Thymus (tissue), 11 donors: ENCODE measurements around the gene SNCB. TPM values are rescaled to one million over a fixed set of nuclear protein-coding genes. Genes with fewer than 3 reads are reported as not detected.

Experiments used
- DNase-seq, 9 donors: peaks; one replicate each; pipeline ENCODE4 v3.0.0-alpha.2; 2013; ENCODE audit warnings: low spot score in 9 of 9, low read depth in 6 of 9, missing footprints in 1 of 9
- H3K27ac ChIP-seq, 2 donors: one replicate each; pipeline ENCODE4 v1.5.1; 2013; ENCODE audit warnings: control low read depth in 1 of 2, low read depth in 1 of 2, low read length in 1 of 2, mild to moderate bottlenecking in 1 of 2, moderate library complexity in 1 of 2
- H3K27me3 ChIP-seq, 2 donors: one replicate each; pipeline ENCODE4 v1.5.1; 2013; ENCODE audit warnings: low read length in 1 of 2; ENCODE audit not compliant: control insufficient read depth in 2 of 2, insufficient read depth in 1 of 2
- H3K36me3 ChIP-seq, 2 donors: one replicate each; pipeline ENCODE4 v1.5.1; 2013; ENCODE audit warnings: low read length in 1 of 2, mild to moderate bottlenecking in 1 of 2, moderate library complexity in 1 of 2; ENCODE audit not compliant: control insufficient read depth in 2 of 2, insufficient read depth in 2 of 2
- H3K4me1 ChIP-seq, 2 donors: one replicate each; pipeline ENCODE4 v1.5.1; 2013; ENCODE audit warnings: low read length in 2 of 2; ENCODE audit not compliant: control insufficient read depth in 2 of 2, insufficient read depth in 2 of 2
- H3K4me3 ChIP-seq, 2 donors: one replicate each; pipeline ENCODE4 v1.5.1; 2013; ENCODE audit warnings: low read length in 2 of 2, control low read depth in 1 of 2, mild to moderate bottlenecking in 1 of 2
- H3K9me3 ChIP-seq, 2 donors: one replicate each; pipeline ENCODE4 v1.5.1; 2013; ENCODE audit warnings: low read length in 1 of 2, mild to moderate bottlenecking in 1 of 2; ENCODE audit not compliant: control insufficient read depth in 2 of 2, insufficient read depth in 1 of 2
- WGBS: extraction: QIAGEN DNeasy Blood & Tissue Kit; methylation state at CpG from one replicate; pipeline ENCODE4 v1.1.7; 2013; 5-methylcytosine and 5-hydroxymethylcytosine counted together
- polyA plus RNA-seq: library from polyadenylated mRNA; stranded (reverse); fragments of 200-250 nt; gene quantifications from one replicate; pipeline ENCODE4 v1.2.3, GENCODE V29; 2013
- total RNA-seq: library from RNA; stranded (reverse); fragments of 120-200 nt; gene quantifications from one replicate; pipeline ENCODE4 v1.2.4, GENCODE V29; 2013
- donor health status: healthy.

The SNCB gene
- total and polyA plus RNA-seq, 2 donors = 0.05 to 0.21 TPM

DNA sequence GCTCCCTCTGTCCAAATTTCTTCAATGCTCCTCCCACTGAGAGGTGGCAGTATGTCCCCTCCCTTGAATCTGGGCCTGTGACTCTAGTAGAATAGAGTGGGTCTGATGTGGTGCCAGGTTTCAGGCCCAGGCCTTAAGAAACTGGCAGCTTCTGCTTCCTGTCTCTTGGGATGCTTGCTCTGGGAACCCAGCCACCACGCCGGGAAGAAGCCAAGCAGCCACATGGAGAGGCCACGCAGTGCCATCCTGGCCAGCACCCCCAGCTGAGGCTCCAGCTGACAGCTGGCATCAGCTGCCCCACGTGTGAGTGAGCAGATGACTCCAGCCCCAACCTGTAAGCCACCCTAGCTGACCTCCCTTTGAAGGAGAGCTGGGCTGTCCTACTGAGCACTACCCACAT, 9.6 kb upstream of the SNCB start:
- DNase-seq = no peak
- Histone ChIP-seq H3K27me3 (peaks cover 0 to 37% of the 10 kb centered on the region in 2 donors), H3K4me3 (no peak overlapping the region), H3K36me3 (no peaks in the 10 kb centered on the region), H3K9me3 (no peaks in the 10 kb centered on the region), H3K4me1 (no peaks in the 10 kb centered on the region), H3K27ac (no peak overlapping the region)
- 88% methylated on average over 4 of the region's 4 CpGs for WGBS

DNA sequence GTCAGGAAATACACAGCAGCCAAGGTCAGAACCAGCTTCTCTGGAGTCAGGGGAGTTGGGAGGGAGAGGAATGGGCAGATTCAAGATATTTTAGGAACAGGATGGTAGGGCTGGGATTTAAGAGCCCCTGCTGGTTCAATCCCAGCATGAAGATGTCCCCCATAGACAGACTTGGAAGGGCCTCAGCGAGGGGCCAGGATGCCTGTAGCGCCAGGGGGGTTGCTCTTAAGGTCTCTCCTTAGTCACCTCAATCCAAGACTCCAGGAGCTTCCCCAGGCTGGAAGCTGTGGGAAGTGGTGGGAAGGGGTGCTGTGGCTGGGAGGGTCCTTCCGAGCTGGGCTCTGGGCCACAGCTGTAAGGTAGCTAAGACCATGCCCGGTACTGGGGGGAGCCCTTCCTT, 8.9 kb upstream of the SNCB start:
- no peak overlapping the region for H3K27ac ChIP-seq
- H3K36me3 ChIP-seq = no peaks in the 10 kb centered on the region
- 64% methylated on average over 4 of the region's 4 CpGs for WGBS
- DNase-seq = no peak
- H3K9me3 ChIP-seq = no peaks in the 10 kb centered on the region
- peaks cover 2 to 40% of the 10 kb centered on the region in 2 donors for H3K27me3 ChIP-seq
- no peaks in the 10 kb centered on the region for H3K4me1 ChIP-seq
- no peak overlapping the region for H3K4me3 ChIP-seq

DNA sequence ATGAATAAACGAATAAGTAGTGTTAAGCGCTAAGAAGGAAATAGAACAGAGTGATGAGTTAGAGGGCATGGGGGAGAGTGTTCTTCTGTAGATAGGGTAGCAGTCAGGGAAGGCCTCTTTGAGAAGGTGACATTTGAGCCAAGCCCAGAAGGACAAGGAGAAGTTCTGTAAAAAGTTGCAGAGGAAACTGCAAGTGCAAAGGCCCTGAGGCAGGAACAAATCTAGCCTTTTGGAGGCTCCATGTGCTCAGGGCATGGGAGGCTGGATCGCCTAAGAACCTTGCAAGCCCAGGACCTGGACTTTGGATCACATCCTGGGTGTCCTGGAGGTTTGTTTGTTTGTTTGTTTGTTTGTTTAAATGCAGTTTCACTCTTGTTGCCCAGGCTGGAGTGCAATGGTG, 8.1 kb upstream of the SNCB start:
- Histone ChIP-seq H3K27me3 (peaks cover 2 to 46% of the 10 kb centered on the region in 2 donors), H3K9me3 (no peaks in the 10 kb centered on the region), H3K36me3 (no peaks in the 10 kb centered on the region), H3K4me1 (no peaks in the 10 kb centered on the region), H3K4me3 (no peak overlapping the region), H3K27ac (no peak overlapping the region)
- DNase-seq = no peak
- 93% methylated on average over 3 of the region's 3 CpGs for WGBS

DNA sequence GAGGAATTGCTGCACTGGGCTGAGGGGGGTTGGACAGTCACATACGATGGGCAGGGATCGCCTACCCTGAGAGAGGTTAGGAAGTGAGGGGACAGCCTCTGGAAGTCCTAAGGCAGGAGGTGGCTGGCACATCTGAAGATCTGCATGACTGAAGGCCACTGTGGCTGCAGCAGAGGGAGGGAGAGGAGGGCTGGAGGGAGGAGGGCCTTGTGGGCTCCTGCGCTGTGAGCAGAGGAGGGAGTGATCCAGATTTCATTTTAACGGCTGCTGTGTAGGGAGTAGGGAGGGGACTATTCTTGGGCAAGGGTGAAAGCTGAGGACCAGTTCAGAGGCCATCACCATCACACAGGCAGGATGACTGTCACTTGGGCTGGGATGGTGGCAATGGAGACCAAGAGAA, 7.2 kb upstream of the SNCB start:
- Histone ChIP-seq H3K4me1 (no peaks in the 10 kb centered on the region), H3K36me3 (no peaks in the 10 kb centered on the region), H3K27me3 (peaks cover 2 to 53% of the 10 kb centered on the region in 2 donors), H3K4me3 (no peak overlapping the region), H3K27ac (no peak overlapping the region), H3K9me3 (no peaks in the 10 kb centered on the region)
- no peak for DNase-seq
- WGBS = 76% methylated on average over 4 of the region's 4 CpGs

DNA sequence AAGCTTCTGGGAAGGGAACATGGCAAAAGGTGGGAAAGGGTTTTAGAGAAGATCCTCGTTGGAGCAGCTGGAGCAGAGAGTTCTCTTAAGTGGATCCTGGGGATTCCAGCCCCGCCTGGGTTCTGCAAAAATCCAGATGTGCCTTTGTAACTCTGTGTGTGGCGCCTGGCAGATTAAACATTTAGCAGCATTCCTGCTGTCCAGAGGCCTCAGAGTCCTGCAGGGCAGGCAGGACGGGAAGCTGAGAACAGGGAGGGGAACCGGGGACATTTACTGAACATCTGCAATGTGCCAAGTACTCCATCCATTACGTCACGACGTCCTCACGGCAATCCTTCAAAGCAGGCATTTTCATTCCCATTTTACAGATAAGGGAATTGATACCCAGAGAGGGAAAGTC, 6.1 kb upstream of the SNCB start:
- no peak for DNase-seq
- Histone ChIP-seq H3K4me1 (no peaks in the 10 kb centered on the region), H3K9me3 (no peaks in the 10 kb centered on the region), H3K27me3 (peaks cover 11 to 63% of the 10 kb centered on the region in 2 donors), H3K36me3 (no peaks in the 10 kb centered on the region), H3K4me3 (no peak overlapping the region), H3K27ac (no peak overlapping the region)
- WGBS = 79% methylated on average over 9 of the region's 9 CpGs

DNA sequence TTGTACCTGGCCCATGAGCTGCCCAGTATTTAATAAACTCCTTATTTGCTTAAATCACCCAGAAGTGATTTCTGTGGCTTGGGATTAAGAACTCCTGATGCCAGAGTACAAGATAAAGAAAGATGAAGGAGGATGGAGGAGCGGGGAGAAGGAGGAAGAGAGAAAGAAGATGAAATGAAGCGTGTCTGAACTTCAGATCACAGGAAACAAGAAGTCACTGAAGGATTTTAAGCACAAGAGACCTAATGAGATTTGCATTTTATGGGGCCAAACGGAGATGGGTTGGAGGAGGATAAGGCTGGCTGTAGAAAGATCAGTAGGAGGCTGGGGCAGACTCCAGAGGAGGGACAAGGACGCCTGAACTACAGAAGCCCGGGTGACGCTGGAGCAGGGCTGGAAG, 3.3 kb upstream of the SNCB start:
- Histone ChIP-seq H3K4me1 (peaks cover 0 to 4% of the 10 kb centered on the region in 2 donors), H3K27me3 (peaks cover 39 to 89% of the 10 kb centered on the region in 2 donors), H3K9me3 (peaks cover 0 to 6% of the 10 kb centered on the region in 2 donors), H3K36me3 (no peaks in the 10 kb centered on the region), H3K4me3 (no peak overlapping the region), H3K27ac (no peak overlapping the region)
- no peak for DNase-seq
- 22% methylated on average over 6 of the region's 6 CpGs for WGBS

DNA sequence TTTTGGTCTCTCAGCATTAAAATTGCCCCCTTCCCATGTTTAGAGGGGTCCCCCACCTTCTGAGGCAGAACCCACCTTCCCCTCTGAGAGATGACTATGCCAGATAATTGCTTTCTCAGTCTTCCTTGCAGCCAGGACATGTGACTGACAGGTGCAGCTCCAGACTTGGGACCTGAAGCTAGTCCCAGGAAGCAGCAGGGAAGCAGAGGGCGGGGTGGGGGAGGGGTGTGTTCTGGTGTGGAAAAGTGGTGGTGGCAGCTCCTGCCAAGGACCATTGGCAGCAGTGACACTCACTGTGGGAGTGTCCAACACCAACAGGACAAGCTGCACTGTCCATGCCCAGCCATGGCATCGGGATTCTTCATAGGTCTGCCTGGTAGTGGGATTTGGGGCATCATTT, 2.4 kb upstream of the SNCB start:
- Histone ChIP-seq H3K4me3 (no peak overlapping the region), H3K27me3 (peaks cover 41 to 91% of the 10 kb centered on the region in 2 donors), H3K36me3 (no peaks in the 10 kb centered on the region), H3K4me1 (peaks cover 0 to 4% of the 10 kb centered on the region in 2 donors), H3K9me3 (peaks cover 0 to 6% of the 10 kb centered on the region in 2 donors), H3K27ac (no peak overlapping the region)
- no peak for DNase-seq
- 86% methylated on average over 2 of the region's 2 CpGs for WGBS

DNA sequence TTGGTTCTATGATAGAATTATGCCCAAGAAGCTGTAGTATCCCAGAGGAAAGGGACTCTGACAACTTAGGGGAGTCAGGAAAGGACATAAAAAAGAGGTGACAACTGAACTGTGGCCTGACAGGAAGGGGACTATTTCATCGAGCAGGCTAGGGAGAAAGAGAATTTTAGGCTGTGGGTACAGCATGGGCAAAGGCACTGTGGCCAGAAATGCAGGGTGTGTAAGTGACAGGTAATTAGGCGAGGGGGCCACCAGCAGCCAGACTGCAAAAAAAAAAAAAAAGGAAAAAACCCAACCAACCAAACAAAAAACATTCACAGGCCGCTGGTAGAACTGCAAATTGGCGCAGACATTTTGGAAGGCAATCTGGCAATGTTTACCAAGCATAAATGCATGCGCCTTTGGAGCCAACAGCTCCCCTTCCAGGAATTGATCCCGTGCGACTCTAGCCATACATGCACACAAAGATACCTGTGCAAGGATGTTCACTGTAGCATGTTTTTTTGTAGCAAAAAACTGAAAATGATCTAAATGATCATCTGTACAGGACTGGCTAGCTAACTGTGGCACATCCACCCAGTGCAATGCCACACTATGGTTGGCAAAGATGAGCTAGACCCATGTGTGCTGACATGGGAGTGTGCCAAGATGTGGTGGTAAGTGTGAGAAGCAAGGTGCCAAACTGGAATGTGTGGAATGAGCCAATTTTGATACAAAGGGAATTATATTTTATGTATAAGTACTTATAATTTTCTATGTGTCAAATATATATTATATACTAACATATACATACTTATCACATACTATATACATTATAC, 1.3 kb upstream of the SNCB start:
- H3K4me1 ChIP-seq = peaks cover 0 to 4% of the 10 kb centered on the region in 2 donors
- H3K27me3 ChIP-seq = peaks cover 44 to 95% of the 10 kb centered on the region in 2 donors
- no peaks in the 10 kb centered on the region for H3K36me3 ChIP-seq
- no peak overlapping the region for H3K4me3 ChIP-seq
- no peak overlapping the region for H3K27ac ChIP-seq
- WGBS = 77% methylated on average over 7 of the region's 7 CpGs
- no peak for DNase-seq
- H3K9me3 ChIP-seq = peaks cover 0 to 6% of the 10 kb centered on the region in 2 donors

DNA sequence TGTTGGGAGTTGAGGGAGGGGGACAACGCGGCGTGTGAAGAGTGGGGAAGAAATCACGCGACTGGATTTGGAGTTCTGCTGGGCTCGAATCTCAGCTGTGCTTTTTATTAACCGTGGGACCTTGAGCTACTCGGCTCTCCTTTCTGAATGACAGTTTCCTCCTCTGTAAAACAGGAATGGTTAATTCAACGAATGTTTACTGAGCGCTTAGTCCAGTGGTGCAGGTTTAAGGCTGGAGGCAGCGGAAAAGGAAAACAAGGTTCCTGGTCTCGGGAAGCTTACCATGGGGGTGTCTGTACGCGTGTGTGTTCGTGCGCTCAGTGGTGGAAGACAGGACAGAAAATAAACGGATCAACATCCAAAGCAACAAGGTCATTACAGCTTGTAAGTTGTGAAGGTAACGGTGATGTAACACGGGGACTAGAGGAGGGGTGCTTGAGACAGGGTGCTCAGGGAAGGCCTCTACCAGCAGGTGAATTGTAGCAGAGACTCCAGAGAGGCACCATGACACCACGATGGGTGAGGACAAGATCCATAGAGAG, 418 bp upstream of the SNCB start:
- peaks cover 0 to 4% of the 10 kb centered on the region in 2 donors for H3K4me1 ChIP-seq
- H3K9me3 ChIP-seq = peaks cover 0 to 6% of the 10 kb centered on the region in 2 donors
- 10% methylated on average over 20 of the region's 20 CpGs for WGBS
- DNase-seq = no peak
- no peaks in the 10 kb centered on the region for H3K36me3 ChIP-seq
- H3K27ac ChIP-seq = no peak overlapping the region
- H3K4me3 ChIP-seq = peak overlapping the region in 1 of 2 donors; percentile 18
- peaks cover 48 to 96% of the 10 kb centered on the region in 2 donors for H3K27me3 ChIP-seq
